Measurements from ENCODE around the gene BRD9. TPM values are rescaled to one million over a fixed set of nuclear protein-coding genes. Genes with fewer than 3 reads are reported as not detected.

Gene BRD9
- total and polyA plus RNA-seq, 2 of the 4 experiments (the other 2 are of a cell fraction) = 22.0 to 43.4 TPM

DNA sequence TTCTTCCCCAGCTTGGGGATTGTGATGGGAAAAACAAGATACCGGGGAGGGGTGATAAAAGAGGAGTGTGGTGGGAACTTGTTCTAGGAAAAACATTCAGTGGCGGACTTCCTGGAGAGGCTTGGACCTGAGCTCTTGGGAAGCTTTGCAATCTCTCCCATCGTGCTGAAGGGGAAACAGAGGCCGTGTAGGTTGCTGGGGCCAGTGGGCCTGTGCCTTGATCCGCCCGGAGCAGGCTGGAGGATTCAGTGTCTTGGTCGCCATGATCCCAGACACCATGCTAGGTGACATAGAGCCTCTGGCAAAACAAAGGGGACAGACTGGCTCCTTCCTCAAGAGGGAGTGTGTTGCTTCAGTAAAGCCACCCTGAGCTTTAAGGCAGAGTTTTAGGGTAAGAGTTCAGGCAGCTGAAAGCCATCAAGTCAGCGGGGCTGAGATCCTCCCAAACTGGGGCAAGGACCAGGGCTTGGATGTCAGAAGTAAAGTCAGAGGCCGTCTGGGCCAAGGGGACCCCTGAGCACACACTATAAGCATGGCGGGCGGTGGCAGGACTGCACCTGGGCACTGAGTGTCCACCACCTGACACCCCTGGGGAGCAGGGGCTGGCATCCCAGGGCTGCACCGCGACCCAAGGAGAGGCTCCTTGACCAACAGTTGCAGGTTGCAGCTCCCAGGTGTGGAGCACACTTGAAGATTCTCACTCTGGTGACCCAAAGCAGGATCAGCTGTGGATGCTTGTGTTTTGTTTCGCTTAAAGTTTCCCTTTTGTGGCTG, 44.7 kb upstream of the BRD9 start:
- CTCF ChIA-PET = interaction anchor here (1.0 to 1.3 kb wide), 2 partner anchors 11 to 20 kb away, joined by 3 to 4 read pairs; no protein-coding TSS in a partner anchor
- in situ Hi-C loops (cut with MboI; ENCODE audit: low sequenced_read_pairs) = loop anchor here (10.0 kb wide), 3 partner anchors 197 to 707 kb away; no protein-coding TSS in a partner anchor
- no peak overlapping the region for H3K4me3 ChIP-seq (ENCODE audit: insufficient read depth, low read depth, low read length)
- no peak overlapping the region for H2BK20ac ChIP-seq (ENCODE audit: low read depth, low read length)
- H3K36me3 ChIP-seq (ENCODE audit: control insufficient read depth, insufficient read depth, low read length) = no peaks in the 10 kb centered on the region
- no peak overlapping the region for H3K4me2 ChIP-seq (ENCODE audit: low read depth, low read length)
- H3K9ac ChIP-seq (ENCODE audit: low read depth, low read length) = no peak overlapping the region
- no peak overlapping the region for H2AFZ ChIP-seq (replicated peaks; ENCODE audit: low read length, poor library complexity)
- no peak overlapping the region for H4K5ac ChIP-seq (ENCODE audit: low read depth, low read length)
- H2BK5ac ChIP-seq (ENCODE audit: low read depth, low read length, poor library complexity, severe bottlenecking) = no peak overlapping the region
- H4K20me1 ChIP-seq (ENCODE audit: insufficient read depth, low read length) = no peaks in the 10 kb centered on the region
- no peaks in the 10 kb centered on the region for H3K9me1 ChIP-seq (ENCODE audit: insufficient read depth, low read length)
- H2BK15ac ChIP-seq (ENCODE audit: low read depth, low read length) = no peak overlapping the region
- no peaks in the 10 kb centered on the region for H3K9me3 ChIP-seq (ENCODE audit: control insufficient read depth, insufficient read depth, low read length)
- no TSS peak for BruUV-seq (replicated peaks)
- peaks cover 5% of the 10 kb centered on the region; the same call in 1 of the 2 replicates for H3K4me1 ChIP-seq (ENCODE audit: control insufficient read depth, insufficient read depth, low read length)
- no peaks in the 10 kb centered on the region for H3K79me1 ChIP-seq (ENCODE audit: low read depth in 1 of 2, low read length in 2 of 2)
- intact Hi-C loops (cut with micrococcal nuclease) = no loop called here
- H3K56ac ChIP-seq (ENCODE audit: extremely low read depth, insufficient read depth, low read length) = no peak overlapping the region
- DNase-seq (no peak), ATAC-seq (ENCODE audit: low read depth) (no peak)
- WGBS, 2 experiments (ENCODE audit: extremely low coverage in 2 of 2, insufficient read length in 1 of 2) = 80% methylated on average over 5 of the region's 14 CpGs; no CpG with 5 or more reads in 1 of the 2 experiments
- no peak overlapping the region for H3K23ac ChIP-seq (ENCODE audit: low read depth, low read length)
- peak overlapping the region; percentile 42 for H2AK9ac ChIP-seq (replicated peaks; ENCODE audit: low read depth, low read length, poor library complexity)
- H3K27me3 ChIP-seq (ENCODE audit: control insufficient read depth, insufficient read depth, low read length) = peaks cover 40% of the 10 kb centered on the region
- no peak overlapping the region for H3K4ac ChIP-seq (ENCODE audit: low read depth, low read length)
- H3K18ac ChIP-seq (ENCODE audit: low read depth, low read length) = no peak overlapping the region
- H4K91ac ChIP-seq (ENCODE audit: insufficient read depth, low read depth, low read length) = no peak overlapping the region
- dilution Hi-C loops (cut with HindIII; ENCODE audit: low sequenced_read_pairs, unreplicated experiment) = no loop called here
- no peak overlapping the region for H3K14ac ChIP-seq (replicated peaks; ENCODE audit: low read depth, low read length)
- H2AK5ac ChIP-seq (ENCODE audit: low read depth, low read length) = no peak overlapping the region
- no peak overlapping the region for H3K27ac ChIP-seq (ENCODE audit: insufficient read depth, low read length)
- H4K8ac ChIP-seq (ENCODE audit: low read depth in 2 of 2, low read length in 2 of 2) = no peak overlapping the region
- POLR2A ChIA-PET (ENCODE audit: unreplicated experiment) = no interaction called here
- no peak overlapping the region for H2BK120ac ChIP-seq (ENCODE audit: low read depth, low read length)
- TF ChIP-seq, protein P1, sequence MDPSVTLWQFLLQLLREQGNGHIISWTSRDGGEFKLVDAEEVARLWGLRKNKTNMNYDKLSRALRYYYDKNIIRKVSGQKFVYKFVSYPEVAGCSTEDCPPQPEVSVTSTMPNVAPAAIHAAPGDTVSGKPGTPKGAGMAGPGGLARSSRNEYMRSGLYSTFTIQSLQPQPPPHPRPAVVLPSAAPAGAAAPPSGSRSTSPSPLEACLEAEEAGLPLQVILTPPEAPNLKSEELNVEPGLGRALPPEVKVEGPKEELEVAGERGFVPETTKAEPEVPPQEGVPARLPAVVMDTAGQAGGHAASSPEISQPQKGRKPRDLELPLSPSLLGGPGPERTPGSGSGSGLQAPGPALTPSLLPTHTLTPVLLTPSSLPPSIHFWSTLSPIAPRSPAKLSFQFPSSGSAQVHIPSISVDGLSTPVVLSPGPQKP (IDR thresholded peaks at IDR 0.05; ENCODE audit: borderline replicate concordance, low read depth, low read length) = no peak
- no peak for TF ChIP-seq SMC3 (IDR thresholded peaks at IDR 0.05; ENCODE audit: low read depth, low read length)
- TF ChIP-seq MXI1 (IDR thresholded peaks at IDR 0.05; ENCODE audit: borderline replicate concordance, low read depth, low read length) = no peak
- no peak for TF ChIP-seq BHLHE40 (IDR thresholded peaks at IDR 0.05; ENCODE audit: low read depth, low read length)
- no peak for TF ChIP-seq RAD21 (IDR thresholded peaks at IDR 0.05; ENCODE audit: low read length)
- TF ChIP-seq POLR2A (IDR thresholded peaks at IDR 0.05; ENCODE audit: low read depth, low read length) = no peak
- no peak for TF ChIP-seq CEBPB (IDR thresholded peaks at IDR 0.05; ENCODE audit: low read depth, low read length)
- TF ChIP-seq MAFK (IDR thresholded peaks at IDR 0.05; ENCODE audit: low read depth, low read length) = no peak
- no peak for TF ChIP-seq RCOR1 (IDR thresholded peaks at IDR 0.05; ENCODE audit: insufficient replicate concordance, low read length)
- no peak for TF ChIP-seq CHD1 (IDR thresholded peaks at IDR 0.05; ENCODE audit: low read depth, low read length)
- TF ChIP-seq RFX5 (IDR thresholded peaks at IDR 0.05; ENCODE audit: low read depth, low read length) = no peak
- TF ChIP-seq FOS (IDR thresholded peaks at IDR 0.05; ENCODE audit: low read depth, low read length) = no peak
- TF ChIP-seq, protein P2, sequence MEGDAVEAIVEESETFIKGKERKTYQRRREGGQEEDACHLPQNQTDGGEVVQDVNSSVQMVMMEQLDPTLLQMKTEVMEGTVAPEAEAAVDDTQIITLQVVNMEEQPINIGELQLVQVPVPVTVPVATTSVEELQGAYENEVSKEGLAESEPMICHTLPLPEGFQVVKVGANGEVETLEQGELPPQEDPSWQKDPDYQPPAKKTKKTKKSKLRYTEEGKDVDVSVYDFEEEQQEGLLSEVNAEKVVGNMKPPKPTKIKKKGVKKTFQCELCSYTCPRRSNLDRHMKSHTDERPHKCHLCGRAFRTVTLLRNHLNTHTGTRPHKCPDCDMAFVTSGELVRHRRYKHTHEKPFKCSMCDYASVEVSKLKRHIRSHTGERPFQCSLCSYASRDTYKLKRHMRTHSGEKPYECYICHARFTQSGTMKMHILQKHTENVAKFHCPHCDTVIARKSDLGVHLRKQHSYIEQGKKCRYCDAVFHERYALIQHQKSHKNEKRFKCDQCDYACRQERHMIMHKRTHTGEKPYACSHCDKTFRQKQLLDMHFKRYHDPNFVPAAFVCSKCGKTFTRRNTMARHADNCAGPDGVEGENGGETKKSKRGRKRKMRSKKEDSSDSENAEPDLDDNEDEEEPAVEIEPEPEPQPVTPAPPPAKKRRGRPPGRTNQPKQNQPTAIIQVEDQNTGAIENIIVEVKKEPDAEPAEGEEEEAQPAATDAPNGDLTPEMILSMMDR (conservative IDR thresholded peaks at IDR 0.05; ENCODE audit: low read depth, low read length) = no peak

All from IMR-90 (cell line).